Osteocyte (in vitro differentiated cells): Measurements from ENCODE around the gene TRERF1. TPM values are rescaled to one million over a fixed set of nuclear protein-coding genes. Genes with fewer than 3 reads are reported as not detected.

Source experiments
- DNase-seq: peaks from one replicate; pipeline ENCODE4 v3.0.0; 2021; ENCODE audit warnings: mixed read lengths; ENCODE audit not compliant: unreplicated experiment; ENCODE audit errors: extremely low spot score
- H3K27ac Mint-ChIP-seq: one replicate; pipeline ENCODE4 v1.8.0; 2021; ENCODE audit warnings: mild to moderate bottlenecking, mixed read lengths; ENCODE audit not compliant: unreplicated experiment
- H3K27me3 Mint-ChIP-seq: one replicate; pipeline ENCODE4 v1.8.0; 2021; ENCODE audit warnings: mixed read lengths; ENCODE audit not compliant: unreplicated experiment
- H3K36me3 Mint-ChIP-seq: one replicate; pipeline ENCODE4 v1.8.0; 2021; ENCODE audit warnings: mixed read lengths; ENCODE audit not compliant: unreplicated experiment
- H3K4me1 Mint-ChIP-seq: one replicate; pipeline ENCODE4 v1.8.0; 2021; ENCODE audit warnings: mixed read lengths; ENCODE audit not compliant: unreplicated experiment
- H3K4me3 Mint-ChIP-seq: one replicate; pipeline ENCODE4 v1.8.0; 2021; ENCODE audit warnings: mild to moderate bottlenecking, moderate library complexity, mixed read lengths; ENCODE audit not compliant: unreplicated experiment
- H3K9me3 Mint-ChIP-seq: one replicate; pipeline ENCODE4 v1.8.0; 2021; ENCODE audit warnings: mixed read lengths; ENCODE audit not compliant: unreplicated experiment
- CTCF ChIP-seq: fragments of 200-600 bp; sonication (generic); IDR thresholded peaks from 2 replicates; pipeline ENCODE4 v1.5.0; 2021; ENCODE audit warnings: antibody characterized with exemption, mild to moderate bottlenecking, moderate library complexity
- total RNA-seq: library from RNA; stranded (reverse); gene quantifications from 2 replicates; pipeline ENCODE4 v1.2.1, GENCODE V29; 2021

TRERF1 gene
- total RNA-seq, 1 donor from 2014 or later = 6.4 TPM

- peaks cover 7% of the 10 kb centered on the region for H3K4me1 Mint-ChIP-seq
- H3K27me3 Mint-ChIP-seq = no peaks in the 10 kb centered on the region
- H3K9me3 Mint-ChIP-seq = no peaks in the 10 kb centered on the region
- H3K36me3 Mint-ChIP-seq = peaks cover 4% of the 10 kb centered on the region
- H3K4me3 Mint-ChIP-seq = no peak overlapping the region
- no peak for TF ChIP-seq CTCF
- no peak for DNase-seq
- H3K27ac Mint-ChIP-seq = no peak overlapping the region
These were observed 156.0 kb downstream of the TRERF1 start for GRCh38 chr6:42295677-42296076.

- Mint-ChIP-seq H3K9me3 (no peaks in the 10 kb centered on the region), H3K36me3 (peaks cover 6% of the 10 kb centered on the region), H3K27ac (no peak overlapping the region), H3K4me3 (no peak overlapping the region), H3K4me1 (peaks cover 7% of the 10 kb centered on the region), H3K27me3 (no peaks in the 10 kb centered on the region)
- TF ChIP-seq CTCF = no peak
- DNase-seq = no peak
These were observed 156.5 kb downstream of the TRERF1 start for GRCh38 chr6:42295181-42295580.

- Mint-ChIP-seq H3K9me3 (no peaks in the 10 kb centered on the region), H3K4me1 (peaks cover 7% of the 10 kb centered on the region), H3K27ac (no peak overlapping the region), H3K27me3 (no peaks in the 10 kb centered on the region), H3K4me3 (no peak overlapping the region), H3K36me3 (peaks cover 5% of the 10 kb centered on the region)
- no peak for DNase-seq
- TF ChIP-seq CTCF = no peak
These were observed 157.0 kb downstream of the TRERF1 start for GRCh38 chr6:42294759-42295158.

GRCh38 chr6:42293386-42293977 is 158.2 kb downstream of the TRERF1 start:
- H3K9me3 Mint-ChIP-seq = no peaks in the 10 kb centered on the region
- H3K27ac Mint-ChIP-seq = no peak overlapping the region
- peaks cover 7% of the 10 kb centered on the region for H3K4me1 Mint-ChIP-seq
- no peak for DNase-seq
- TF ChIP-seq CTCF = no peak
- H3K27me3 Mint-ChIP-seq = no peaks in the 10 kb centered on the region
- H3K36me3 Mint-ChIP-seq = peaks cover 2% of the 10 kb centered on the region
- no peak overlapping the region for H3K4me3 Mint-ChIP-seq

- TF ChIP-seq CTCF = no peak
- H3K36me3 Mint-ChIP-seq = peaks cover 2% of the 10 kb centered on the region
- peak overlapping the region; percentile 56 for H3K27ac Mint-ChIP-seq
- H3K4me1 Mint-ChIP-seq = peaks cover 7% of the 10 kb centered on the region
- no peaks in the 10 kb centered on the region for H3K9me3 Mint-ChIP-seq
- H3K27me3 Mint-ChIP-seq = no peaks in the 10 kb centered on the region
- no peak overlapping the region for H3K4me3 Mint-ChIP-seq
- DNase-seq = no peak
These were observed 159.6 kb downstream of the TRERF1 start for GRCh38 chr6:42292004-42292740.
